ENCODE data around the gene DNAJC12.

The DNAJC12 gene

GRCh38 chr10:67802767-67803538 is 35.0 kb downstream of the DNAJC12 start:
- no peak for TF ChIP-seq CTCF (IDR thresholded peaks at IDR 0.05; ENCODE audit: insufficient read depth, low read length, missing control alignments)
- ChIA-PET CTCF (interaction anchor here (1.5 kb wide), 1 partner anchor 23 kb away, joined by 3 read pairs; no protein-coding TSS in a partner anchor), POLR2A (no interaction called here)
- DNase-seq (ENCODE audit: low read depth, low spot score) = no peak
- no peak overlapping the region for H3K4me3 ChIP-seq (ENCODE audit: low read depth, low read length)

- ChIA-PET POLR2A (no interaction called here), CTCF (no interaction called here)
- DNase-seq (ENCODE audit: low read depth, low spot score) = no peak
- H3K4me3 ChIP-seq (ENCODE audit: low read depth, low read length) = no peak overlapping the region
- no peak for TF ChIP-seq CTCF (IDR thresholded peaks at IDR 0.05; ENCODE audit: insufficient read depth, low read length, missing control alignments)
These were observed 36.9 kb downstream of the DNAJC12 start for GRCh38 chr10:67801118-67801517.

- CTCF ChIA-PET = interaction anchor here (1.7 to 2.2 kb wide), 2 partner anchors 9 to 15 kb away, joined by 4 to 8 read pairs; no protein-coding TSS in a partner anchor
- DNase-seq (ENCODE audit: low read depth, low spot score) = no peak
- POLR2A ChIA-PET = no interaction called here
- no peak overlapping the region for H3K4me3 ChIP-seq (ENCODE audit: low read depth, low read length)
- TF ChIP-seq CTCF (IDR thresholded peaks at IDR 0.05; ENCODE audit: insufficient read depth, low read length, missing control alignments) = no peak
These were observed 43.0 kb downstream of the DNAJC12 start for GRCh38 chr10:67794909-67795460.

- POLR2A ChIA-PET = no interaction called here
- no peak for TF ChIP-seq CTCF (IDR thresholded peaks at IDR 0.05; ENCODE audit: insufficient read depth, low read length, missing control alignments)
- no peak for DNase-seq (ENCODE audit: low read depth, low spot score)
- CTCF ChIA-PET = interaction anchor here (2.2 kb wide), 1 partner anchor 14 kb away, joined by 8 read pairs; no protein-coding TSS in a partner anchor
- no peak overlapping the region for H3K4me3 ChIP-seq (ENCODE audit: low read depth, low read length)
These were observed 43.7 kb downstream of the DNAJC12 start for GRCh38 chr10:67794256-67794655.

- ChIA-PET POLR2A (no interaction called here), CTCF (interaction anchor here (2.2 kb wide), 1 partner anchor 13 kb away, joined by 8 read pairs; no protein-coding TSS in a partner anchor)
- no peak for TF ChIP-seq CTCF (IDR thresholded peaks at IDR 0.05; ENCODE audit: insufficient read depth, low read length, missing control alignments)
- DNase-seq (ENCODE audit: low read depth, low spot score) = no peak
- H3K4me3 ChIP-seq (ENCODE audit: low read depth, low read length) = no peak overlapping the region
These were observed 44.7 kb downstream of the DNAJC12 start for GRCh38 chr10:67793313-67793712.

- POLR2A ChIA-PET = no interaction called here
- CTCF ChIA-PET = no interaction called here
These were observed 45.3 kb downstream of the DNAJC12 start for GRCh38 chr10:67792653-67793052.

More at GRCh38 chr10:67792653-67793052, 45.3 kb downstream of the DNAJC12 start:
- no peak for DNase-seq (ENCODE audit: low read depth, low spot score)
- TF ChIP-seq CTCF (IDR thresholded peaks at IDR 0.05; ENCODE audit: insufficient read depth, low read length, missing control alignments) = no peak
- no peak overlapping the region for H3K4me3 ChIP-seq (ENCODE audit: low read depth, low read length)
